GM19455 (cell line): Measurements from ENCODE around the gene SPATA3.

Experiments used
- ATAC-seq: cut with Tn5 transposase; IDR thresholded peaks from one replicate; pipeline ENCODE4 v1.9.1; 2021; ENCODE audit not compliant: unreplicated experiment

SPATA3 gene

DNA sequence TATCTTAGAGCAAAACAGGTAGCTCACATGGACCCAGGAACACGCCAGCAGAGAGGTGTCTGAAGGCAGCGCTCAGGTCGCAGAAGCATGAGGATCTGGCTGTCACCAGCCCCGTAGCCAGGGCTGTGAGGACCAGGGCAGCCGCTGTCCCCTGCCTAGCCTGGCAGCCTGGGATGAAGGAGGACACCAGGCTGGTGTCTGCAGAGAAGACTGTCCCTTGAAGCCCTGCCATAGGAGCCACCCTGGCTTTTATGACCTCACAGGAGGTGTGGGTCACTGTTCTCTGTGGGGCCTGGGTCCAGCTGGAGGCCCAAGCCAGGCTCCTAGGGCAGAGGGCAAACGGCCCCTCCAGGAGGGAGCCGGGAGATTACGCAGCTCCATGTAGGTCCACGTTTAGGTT is at the start of gene SPATA3:
Gene SPATA3 (plus strand): TSS at position 301 of the 400 bp plus-strand sequence. CDS start 113 bp downstream, outside the sequence.
- ATAC-seq = no peak

DNA sequence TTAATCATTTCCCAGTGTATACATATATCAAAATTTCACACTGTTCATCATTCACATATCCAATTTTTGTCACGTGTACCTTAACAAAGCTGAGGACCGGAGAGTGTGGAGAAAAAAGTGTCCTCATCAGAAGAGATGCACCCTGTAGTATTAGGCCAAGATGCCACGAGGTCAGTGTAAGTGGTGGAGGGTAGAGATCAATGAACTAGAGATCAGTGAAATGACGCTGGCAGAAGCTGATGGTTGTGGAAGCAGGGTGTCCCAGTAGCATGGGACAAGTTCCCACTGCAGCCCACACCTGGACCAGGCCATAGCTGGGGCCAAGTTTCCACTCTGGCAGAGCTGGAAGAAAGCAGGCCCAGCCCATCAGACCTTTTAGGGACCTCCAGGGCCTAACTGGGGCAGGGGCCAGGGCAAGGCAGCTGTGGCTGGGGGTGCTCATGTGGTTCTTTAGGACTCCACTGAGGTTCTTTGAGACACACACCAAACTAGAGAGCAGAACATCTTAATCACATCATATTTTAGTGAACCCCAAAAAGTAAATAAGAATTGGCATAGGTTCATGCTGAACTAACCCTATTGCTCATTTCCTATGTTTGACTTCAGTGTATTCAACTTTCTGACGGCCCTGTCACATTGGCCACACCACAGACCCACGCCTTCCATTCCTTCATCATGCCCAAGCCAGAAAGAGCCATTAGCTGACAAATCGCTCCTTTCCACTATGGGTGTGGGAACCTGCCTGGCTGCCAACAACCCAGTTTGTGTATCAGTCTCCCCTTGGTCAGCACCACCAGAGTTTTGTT is 49.3 kb upstream of the SPATA3 start:
- ATAC-seq = no peak

DNA sequence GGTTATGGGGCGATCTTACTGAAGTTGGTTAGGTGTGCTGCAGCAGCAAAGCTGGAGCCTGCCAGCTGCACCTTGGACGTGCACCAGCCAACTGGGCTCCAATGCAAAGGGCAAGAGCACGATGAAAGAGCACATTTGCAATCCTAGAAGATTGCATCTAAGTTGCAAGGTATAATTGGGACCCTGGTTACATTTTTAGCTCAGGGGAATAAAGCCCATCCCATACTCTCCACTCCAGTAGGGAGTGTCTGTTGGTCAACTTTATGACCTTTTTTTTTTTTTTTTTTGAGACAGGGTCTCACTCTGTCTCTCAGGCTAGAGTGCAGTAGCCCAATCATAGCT is 48.7 kb upstream of the SPATA3 start:
- ATAC-seq = no peak

DNA sequence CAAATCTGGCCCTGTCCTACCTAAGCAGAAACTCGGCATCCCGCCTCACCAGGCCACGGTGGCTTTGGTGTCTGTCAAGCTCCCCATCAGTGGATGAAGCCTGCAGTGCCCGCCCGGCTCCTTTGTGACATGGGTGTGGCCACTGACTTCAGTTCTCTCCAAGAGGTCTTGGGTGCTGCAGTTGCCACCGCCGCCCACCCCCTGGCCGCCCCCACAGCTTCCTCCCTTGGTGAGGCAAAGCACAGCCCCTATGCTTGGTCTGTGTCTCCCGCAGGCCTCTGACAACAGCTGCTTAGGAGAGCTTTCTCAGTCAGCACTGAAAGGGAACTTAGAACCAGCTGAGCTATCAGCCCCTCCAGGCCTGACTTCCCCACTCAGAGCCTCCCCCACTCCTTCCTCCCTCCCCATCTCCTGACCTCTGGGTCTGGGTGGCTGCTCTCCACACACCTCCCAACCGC is 48.0 kb upstream of the SPATA3 start:
- ATAC-seq = peak; percentile 39

DNA sequence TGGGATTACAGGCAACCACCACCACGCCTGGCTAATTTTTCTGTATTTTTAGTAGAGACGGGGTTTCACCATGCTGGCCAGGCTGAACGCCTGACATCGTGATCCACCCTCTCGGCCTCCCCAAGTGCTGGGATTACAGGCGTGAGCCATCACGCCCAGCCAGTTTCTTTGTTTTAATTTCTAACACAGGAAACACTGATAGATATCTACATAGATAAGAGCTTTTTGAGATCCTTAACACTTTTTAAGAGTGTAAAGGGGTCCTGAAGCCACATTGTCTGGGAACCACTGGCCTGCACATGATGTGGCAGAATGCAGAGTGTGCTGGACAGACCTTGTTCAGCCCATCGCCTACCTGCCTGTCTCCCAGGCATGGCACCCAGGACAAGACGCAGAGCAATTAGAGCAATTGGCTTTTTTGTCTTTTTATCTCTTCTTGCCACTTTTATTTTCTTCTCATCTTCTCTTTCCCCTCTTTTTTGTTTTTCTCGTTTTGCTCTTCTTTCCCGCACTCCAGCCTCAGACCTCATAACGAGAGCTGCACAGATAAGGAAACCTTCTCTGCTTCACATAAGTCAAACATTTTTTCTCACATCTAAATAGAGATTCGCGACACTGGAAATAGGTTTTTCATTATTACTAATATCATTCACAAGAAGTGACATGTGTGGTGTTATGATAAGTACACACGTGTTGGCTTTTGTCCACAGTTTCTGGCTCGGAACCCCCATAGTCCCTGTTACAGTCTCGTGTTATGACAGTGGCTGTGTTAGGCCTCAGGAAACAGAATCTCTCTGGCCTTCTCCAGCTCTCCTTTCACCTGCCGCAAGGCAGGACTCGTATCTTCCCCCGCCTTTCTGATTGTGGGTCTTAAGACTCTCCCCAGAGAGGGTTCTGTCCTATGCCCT is 45.7 kb upstream of the SPATA3 start:
- ATAC-seq = peak; percentile 62

DNA sequence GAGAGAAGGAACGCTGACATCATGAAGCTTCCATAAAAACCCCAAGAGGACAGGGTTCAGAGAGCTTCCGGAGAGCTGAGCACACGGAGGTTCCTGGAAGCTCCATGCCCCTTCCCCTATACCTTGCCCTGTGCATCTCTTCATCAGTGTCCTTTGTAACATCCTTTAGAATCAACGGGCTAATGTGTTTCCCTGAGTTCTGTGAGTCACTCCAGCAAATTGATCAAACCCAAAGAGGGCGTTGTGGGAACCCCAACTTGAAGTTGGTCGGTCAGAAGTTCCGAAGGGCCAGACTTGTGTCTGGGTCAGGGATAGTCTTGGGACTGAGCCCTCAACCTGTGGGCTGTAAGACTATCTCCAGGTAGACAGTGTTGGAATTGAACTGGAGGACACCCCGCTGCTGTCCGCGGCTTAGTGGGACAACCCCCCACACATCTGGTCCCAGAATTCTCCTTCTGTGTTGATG is 45.0 kb upstream of the SPATA3 start:
- ATAC-seq = no peak

DNA sequence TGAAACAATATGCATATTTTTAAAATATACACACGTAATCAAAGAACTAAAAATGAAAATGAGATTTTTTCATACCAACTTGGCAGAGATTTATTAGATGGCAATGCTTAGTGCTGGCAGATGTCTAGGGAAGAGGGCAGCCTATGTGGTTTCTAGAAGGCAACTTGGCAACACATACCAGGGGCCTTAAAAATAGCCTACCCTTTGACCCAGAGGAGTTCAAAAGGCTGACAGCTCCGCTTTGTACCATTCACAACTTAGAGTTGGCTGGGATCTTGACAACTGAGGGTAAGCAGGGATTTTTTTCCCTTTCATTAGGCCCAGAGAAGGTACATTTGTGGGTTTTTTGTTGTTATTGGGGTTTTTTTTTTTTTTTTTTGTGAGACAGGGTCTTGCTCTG is 44.5 kb upstream of the SPATA3 start:
- no peak for ATAC-seq

DNA sequence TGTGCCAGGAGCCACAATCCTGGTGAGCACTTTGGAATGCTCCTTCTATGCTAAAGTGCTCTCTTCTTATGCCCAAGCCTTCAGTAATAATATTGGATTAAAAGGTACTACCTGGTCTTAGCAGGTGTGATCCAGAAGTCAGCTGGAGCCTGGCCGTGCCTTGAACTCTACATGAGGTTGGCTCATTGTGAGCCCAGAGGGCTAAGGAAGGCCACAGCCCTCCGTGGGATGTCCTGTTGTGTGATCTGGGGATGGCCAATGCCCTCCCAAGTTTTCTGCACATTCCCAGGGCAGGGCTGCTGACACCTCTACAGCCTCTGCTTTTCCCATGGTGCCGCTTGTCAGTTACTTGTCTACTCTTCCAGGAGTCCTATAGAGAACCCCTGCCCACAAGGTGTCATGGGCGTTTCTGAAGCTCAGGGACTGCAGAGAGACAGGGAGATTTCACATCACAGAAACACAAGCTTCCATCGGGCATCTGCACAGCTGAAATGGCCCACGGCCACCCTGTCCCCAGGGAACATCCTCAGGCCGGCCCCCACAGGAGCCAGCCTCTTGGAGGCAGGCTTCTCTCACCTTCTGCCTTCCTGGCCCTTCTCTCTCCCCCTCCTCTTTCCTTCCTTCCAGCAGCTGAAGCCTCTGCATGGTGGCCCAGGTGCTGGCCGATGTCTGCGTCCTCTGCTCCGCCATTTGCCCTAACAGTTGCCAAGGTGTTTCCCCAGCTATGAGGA is 43.5 kb upstream of the SPATA3 start:
- ATAC-seq = no peak

DNA sequence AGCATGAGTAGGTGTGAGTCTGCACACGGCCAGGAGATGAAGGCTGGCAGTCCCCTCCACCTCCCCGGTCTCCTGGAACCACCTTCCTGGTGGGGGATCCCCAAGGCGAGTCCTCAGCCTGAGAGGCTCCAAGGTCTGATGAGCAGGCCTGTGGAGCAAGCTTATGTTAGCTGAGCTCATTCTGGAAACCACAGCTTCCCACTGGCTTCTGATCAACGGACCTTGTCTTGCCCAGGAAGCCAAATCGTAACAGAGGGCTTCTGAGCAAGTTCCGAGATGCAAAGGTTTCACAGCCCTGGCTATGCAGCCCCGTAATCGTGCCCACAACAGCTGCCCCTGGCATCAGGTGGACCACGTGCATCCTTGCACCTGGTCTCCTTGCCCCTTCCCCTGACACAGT is 42.1 kb upstream of the SPATA3 start:
- ATAC-seq = no peak

DNA sequence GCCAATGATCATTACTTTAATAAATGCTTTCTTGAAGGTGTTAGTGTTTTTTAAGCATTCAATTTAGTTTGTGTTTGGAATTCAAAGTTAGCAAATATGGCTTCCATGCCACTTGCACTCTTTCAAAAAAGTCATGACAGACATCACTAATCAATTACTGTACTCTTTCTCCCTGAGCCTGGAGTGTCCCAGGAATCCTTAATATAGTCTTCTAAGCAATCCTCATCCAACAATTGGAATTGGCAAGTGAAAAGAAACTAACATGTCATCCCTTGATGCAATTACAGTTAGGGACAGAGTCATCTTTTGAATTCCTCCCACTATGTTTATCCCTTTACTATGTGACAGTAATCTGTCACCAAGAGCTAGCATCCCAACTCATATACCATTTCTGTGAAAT is 41.2 kb upstream of the SPATA3 start:
- no peak for ATAC-seq

DNA sequence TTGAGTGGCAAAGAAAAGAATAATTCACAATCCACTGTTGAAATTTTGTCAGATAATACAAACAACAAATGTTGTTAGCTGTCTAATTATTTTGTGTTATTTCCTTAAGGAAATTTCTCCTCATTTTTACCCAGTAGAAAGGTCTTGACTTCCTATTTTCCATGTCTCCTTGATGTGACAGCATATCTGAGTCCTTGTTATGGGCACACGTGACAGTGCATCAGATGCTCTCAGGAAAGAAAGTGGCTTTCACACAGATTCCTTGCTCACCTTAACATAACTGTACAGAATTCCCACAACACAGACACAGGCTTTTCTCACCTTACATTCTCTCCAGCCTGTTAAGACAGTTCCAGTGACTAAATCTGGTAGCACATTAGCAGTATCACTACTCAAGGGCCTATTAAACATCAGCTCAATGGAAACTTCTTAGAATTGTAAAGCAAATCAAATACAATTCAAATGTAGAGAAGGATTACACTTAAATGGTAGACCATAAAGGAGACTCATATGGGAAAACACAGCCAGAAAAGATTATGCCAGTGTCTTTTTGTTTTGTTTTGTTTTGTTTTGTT is 40.7 kb upstream of the SPATA3 start:
- no peak for ATAC-seq

DNA sequence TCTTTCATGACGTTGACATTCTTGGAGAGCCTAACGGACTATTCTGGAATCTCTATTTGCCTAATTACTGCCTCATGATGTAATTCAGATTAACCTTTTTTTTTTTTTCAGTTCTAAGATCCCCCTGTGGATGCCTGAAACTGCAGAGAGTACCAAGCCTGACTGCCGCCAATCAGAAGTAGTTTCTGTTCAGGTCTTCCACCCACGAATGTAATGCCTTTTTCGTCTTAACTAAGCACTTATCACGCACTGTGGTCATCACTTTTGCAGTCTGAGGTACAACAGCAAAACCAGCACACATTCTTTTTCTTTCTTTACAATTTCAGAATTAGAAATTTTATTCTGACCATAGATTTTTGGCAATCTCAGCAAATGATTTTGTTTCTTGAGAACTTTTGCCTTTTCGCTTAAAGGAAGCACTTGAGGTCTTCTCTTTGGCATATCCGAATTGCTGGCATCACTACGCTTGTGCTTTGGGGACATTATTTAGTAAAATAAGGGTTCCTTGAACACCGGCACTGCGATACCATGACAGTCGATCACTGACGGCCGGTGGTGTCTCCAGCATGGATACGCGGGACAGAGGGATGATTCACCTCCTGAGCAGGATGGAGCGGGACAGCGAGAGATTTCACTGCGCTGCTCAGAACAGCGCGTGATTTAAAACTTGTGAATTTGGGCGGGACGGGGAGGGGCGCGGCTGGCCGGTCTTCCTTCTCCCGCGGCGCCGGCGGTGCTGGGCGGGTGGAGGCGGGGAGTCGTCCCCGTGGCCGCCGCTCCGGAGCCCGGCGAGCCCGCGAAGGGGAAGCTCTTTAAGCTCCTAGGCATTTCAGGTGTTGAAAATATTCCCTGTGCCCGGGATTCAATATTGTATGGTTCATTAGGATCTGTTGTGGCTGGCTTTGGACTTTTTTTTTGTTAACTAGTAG is 38.8 kb upstream of the SPATA3 start:
- peak; percentile 67 for ATAC-seq

DNA sequence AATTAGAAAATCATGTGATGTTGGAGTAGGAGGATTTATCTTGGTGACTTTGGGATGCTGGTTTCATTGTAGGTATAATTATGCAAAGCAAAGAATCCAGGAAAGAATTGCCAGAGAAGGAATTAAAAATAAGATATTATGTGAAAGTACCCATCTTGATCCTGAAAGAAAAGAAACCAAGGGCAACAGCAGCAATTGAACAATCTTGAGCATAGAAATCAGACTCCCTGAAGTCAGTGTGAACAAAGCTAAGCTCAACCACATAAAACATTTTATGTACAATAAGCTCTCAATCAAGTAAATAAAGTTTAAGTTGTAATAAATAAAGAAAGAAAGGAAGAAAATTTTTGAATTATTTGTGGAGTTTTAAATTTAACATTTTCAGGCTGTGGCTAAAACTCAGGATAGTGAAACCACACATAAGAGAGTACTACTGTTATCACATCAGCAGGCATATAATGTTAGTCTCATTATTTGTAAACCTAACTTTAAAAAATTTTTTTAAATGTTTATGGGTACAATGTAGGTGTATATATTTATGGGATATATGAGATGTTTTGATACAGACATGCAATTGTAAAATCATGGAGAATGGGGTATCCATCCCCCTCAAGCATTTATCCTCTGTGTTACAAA is 38.0 kb upstream of the SPATA3 start:
- ATAC-seq = no peak

DNA sequence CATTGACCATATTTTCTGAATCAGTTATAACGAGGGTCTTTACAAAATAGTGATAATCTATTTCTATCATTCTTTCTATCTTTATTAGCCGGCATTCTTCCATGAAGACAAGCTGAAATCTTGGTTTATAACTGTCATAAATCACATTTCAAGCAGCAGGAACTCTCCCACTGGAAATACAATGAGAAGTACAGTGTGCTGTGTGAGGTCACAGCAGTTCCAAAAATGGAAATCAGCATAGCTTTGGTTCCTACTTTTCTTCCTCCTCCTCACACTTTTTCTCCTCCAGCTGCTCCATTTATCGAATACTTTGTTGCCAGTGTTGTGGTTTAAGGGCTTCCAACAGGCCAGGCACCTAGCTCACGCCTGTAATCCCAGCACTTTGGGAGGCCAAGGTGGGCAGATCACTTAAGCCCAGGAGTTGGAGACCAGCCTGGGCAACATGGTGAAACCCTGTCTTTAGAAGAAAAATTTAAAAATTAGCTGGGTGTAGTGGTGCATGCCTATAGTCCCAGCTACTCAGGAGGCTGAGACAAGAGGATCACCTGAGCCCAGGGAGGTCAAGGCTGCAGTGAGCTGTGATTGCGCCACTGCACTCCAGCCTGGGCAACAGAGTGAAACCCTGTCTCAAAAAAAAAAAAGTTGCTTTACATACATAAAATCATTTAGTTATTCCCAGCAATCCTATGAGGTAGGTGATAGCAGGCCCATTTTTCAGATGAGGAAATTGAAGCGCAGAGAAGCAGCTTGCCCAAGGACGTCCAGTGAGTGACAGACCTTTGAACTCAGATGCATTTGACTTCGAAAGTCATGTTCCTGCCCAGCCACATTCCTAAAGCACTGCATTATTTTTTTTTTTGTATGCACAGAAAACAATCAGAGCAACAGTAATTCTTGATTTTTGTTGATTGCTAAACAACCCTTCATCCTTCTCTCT is 36.8 kb upstream of the SPATA3 start:
- no peak for ATAC-seq

DNA sequence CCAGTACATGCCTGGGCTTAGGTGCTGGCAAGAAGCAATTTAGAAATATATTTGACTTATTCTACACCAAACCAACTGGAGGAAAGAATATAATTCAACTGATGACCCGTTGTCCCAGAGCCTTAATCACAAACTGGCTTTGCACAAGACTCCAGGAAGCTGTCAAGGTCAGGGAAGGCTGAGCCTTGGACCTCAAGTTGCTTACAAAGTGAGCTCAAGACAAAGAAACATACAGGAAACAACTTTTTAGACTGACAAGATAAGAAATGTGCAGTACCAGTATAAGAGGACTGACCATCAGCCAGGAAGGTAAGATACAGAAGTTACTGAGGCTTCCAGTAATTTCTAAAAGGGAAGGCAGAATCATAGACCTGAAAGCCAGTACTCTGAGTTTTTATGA is 35.9 kb upstream of the SPATA3 start:
- no peak for ATAC-seq

DNA sequence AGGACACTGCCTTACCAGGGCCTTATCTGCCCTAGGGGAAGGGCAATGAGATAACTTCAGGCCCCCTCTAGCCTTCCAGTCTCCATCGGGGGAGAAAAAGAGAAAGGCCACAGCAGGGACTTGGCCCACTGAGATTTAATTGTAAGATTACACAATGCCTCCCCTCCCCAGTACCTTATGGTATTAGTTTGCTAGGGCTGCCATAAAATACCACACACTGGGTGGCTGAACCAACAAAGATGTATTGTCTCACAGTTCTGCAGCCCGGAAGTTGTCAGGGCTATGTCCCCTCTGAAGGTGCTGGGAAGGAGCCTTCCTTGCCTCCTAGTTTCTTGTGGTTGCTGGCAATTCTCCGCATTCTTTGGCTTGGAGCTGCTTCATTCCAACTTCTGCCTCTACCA is 34.8 kb upstream of the SPATA3 start:
- no peak for ATAC-seq

DNA sequence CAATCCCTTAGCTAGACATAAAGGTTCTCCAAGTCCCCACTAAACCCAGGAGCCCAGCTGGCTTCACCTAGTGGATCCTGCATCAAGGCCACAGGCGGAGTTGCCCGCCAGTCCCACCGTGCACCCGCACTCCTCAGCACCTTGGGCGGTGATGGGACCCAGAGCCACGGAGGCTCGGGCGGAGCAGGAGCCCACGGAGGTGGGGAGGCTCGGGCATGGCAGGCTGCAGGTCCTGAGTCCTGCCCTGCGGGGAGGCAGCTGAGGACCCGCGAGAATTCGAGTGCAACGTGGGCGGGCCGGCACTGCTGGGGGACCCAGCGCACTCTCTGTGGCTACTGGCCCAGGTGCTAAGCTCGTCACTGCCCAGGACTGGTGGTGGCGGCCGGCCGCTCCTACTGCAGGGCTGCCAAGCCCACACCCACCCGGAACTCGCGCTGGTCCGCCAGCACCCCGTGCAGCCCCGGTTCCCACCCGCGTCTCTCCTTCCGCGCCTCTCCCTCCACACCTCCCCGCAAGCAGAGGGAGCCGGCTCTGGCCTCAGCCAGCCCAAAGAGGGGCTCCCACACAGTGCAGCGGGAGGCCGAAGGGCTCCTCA is 31.7 kb upstream of the SPATA3 start:
- no peak for ATAC-seq

DNA sequence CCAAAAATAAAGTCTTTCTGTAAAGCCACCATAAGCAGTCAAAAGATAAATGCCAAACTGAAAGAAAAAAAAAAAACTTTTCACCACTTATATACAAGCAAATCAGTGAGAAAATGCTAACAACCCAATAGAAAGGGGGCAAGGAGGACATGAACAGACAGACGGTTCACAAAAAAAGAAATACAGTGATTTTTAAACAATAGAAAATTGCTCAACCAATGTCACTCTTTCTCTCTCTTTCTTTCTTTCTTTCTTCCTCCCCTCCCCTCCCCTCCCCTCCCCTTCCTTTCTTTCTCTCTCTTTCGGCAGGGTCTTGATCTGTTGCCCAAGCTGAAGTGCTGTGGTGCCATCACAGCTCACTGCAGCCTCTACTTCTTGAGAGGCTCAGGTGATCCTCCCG is 28.8 kb upstream of the SPATA3 start:
- ATAC-seq = no peak
